SK-N-SH (cell line): Measurements from ENCODE around the gene NAV2.

Source experiments
- CHD2 ChIP-seq: fragments of 150-350 bp; IDR thresholded peaks from 2 replicates; pipeline ENCODE4 v1.6.1; 2018; ENCODE audit warnings: low read length; ENCODE audit not compliant: partially characterized antibody
- CTCF ChIP-seq: fragments of 200-600 bp; sonication (generic); IDR thresholded peaks from 2 replicates; pipeline ENCODE4 v1.6.1; 2017; ENCODE audit warnings: antibody characterized with exemption, mild to moderate bottlenecking, moderate library complexity
- EP300 ChIP-seq, 2 experiments: IDR thresholded peaks; 2 replicates each; pipeline versions ENCODE4 v1.4.0 to v1.6.1; 2012; ENCODE audit warnings: borderline replicate concordance in 1 of 2, low read depth in 1 of 2, low read length in 1 of 2
- EZH2phosphoT487 ChIP-seq: fragments of 200-600 bp; sonication (generic); IDR thresholded peaks from 2 replicates; pipeline ENCODE4 v1.6.1; 2017; ENCODE audit warnings: low read depth, mixed run types, mild to moderate bottlenecking, antibody characterized with exemption, moderate library complexity, borderline replicate concordance
- GABPA ChIP-seq: IDR thresholded peaks from 2 replicates; pipeline ENCODE4 v1.4.0; 2012; ENCODE audit warnings: low read depth, mild to moderate bottlenecking
- JUND ChIP-seq: IDR thresholded peaks from 2 replicates; pipeline ENCODE4 v1.4.0; 2012
- MEF2A ChIP-seq: IDR thresholded peaks from 2 replicates; pipeline ENCODE4 v1.4.0; 2012; ENCODE audit warnings: low read depth, borderline replicate concordance
- RAD21 ChIP-seq: IDR thresholded peaks from 2 replicates; pipeline ENCODE4 v1.6.1; 2012; ENCODE audit warnings: mild to moderate bottlenecking, low read length
- RFX5 ChIP-seq: IDR thresholded peaks from 2 replicates; pipeline ENCODE4 v1.6.1; 2012; ENCODE audit warnings: mild to moderate bottlenecking, improper control_type of control experiment, low read length
- SIN3A ChIP-seq: IDR thresholded peaks from 2 replicates; pipeline ENCODE4 v1.6.1; 2012; ENCODE audit warnings: low read depth, mild to moderate bottlenecking, low read length, moderate library complexity, borderline replicate concordance
- TAF1 ChIP-seq: IDR thresholded peaks from 2 replicates; pipeline ENCODE4 v1.6.1; 2012; ENCODE audit warnings: low read depth, mild to moderate bottlenecking, low read length, moderate library complexity, borderline replicate concordance
- YY1 ChIP-seq: IDR thresholded peaks from 2 replicates; pipeline ENCODE4 v1.4.0; 2012; ENCODE audit warnings: low read depth, mild to moderate bottlenecking
- ZBTB33 ChIP-seq: IDR thresholded peaks from 2 replicates; pipeline ENCODE4 v1.4.0; 2012; ENCODE audit warnings: low read depth, borderline replicate concordance
- TF ChIP-seq, protein P1 (sequence below): IDR thresholded peaks from 2 replicates; pipeline ENCODE4 v1.4.0; 2012; ENCODE audit warnings: low read depth, borderline replicate concordance

- TF ChIP-seq CTCF (no peak), ZBTB33 (no peak), EP300 (IDR thresholded peaks at IDR 0.05; ENCODE audit: borderline replicate concordance in 1 of 2, low read depth in 1 of 2, low read length in 1 of 2) (no peak), JUND (no peak), SIN3A (no peak), GABPA (no peak), RAD21 (no peak), MEF2A (no peak), CHD2 (no peak), EZH2phosphoT487 (no peak), TAF1 (no peak), RFX5 (no peak), YY1 (no peak)
- TF ChIP-seq, protein P1, sequence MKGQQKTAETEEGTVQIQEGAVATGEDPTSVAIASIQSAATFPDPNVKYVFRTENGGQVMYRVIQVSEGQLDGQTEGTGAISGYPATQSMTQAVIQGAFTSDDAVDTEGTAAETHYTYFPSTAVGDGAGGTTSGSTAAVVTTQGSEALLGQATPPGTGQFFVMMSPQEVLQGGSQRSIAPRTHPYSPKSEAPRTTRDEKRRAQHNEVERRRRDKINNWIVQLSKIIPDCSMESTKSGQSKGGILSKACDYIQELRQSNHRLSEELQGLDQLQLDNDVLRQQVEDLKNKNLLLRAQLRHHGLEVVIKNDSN: no peak
Observed at GRCh38 chr11:20036626-20037335, 324.1 kb downstream of the NAV2 start.
